Body of pancreas (tissue), 4 donors: ENCODE data around the gene KRABD2.

Experiments used
- ATAC-seq: fragments of 150-250 bp; one replicate; pipeline ENCODE4 v1.9.1; 2016
- DNase-seq, 4 donors: peaks; one replicate each; pipeline ENCODE4 v3.0.0-alpha.2; 2019
- H3K27ac ChIP-seq, 4 donors: fragments of 200-600 bp; sonication (generic); 1 replicate in 3 of 4; 2 replicates in 1 of 4; pipeline versions ENCODE4 v1.5.1 to v1.6.1; 2016 to 2019; ENCODE audit warnings: mild to moderate bottlenecking in 1 of 4, mixed read lengths in 1 of 4, moderate library complexity in 1 of 4
- H3K27me3 ChIP-seq, 2 donors: fragments of 200-600 bp; sonication (generic); one replicate each; pipeline ENCODE4 v1.6.0; 2016; ENCODE audit warnings: mild to moderate bottlenecking in 1 of 2
- H3K36me3 ChIP-seq, 2 donors: fragments of 200-600 bp; sonication (generic); replicated peaks in 1 of 2; 2 replicates each; pipeline ENCODE4 v1.5.1; 2016; ENCODE audit warnings: low read depth in 2 of 2; ENCODE audit not compliant: insufficient read depth in 1 of 2
- H3K4me1 ChIP-seq: fragments of 200-600 bp; sonication (generic); one replicate; pipeline ENCODE4 v1.6.0; 2016
- H3K4me3 ChIP-seq, 2 donors: fragments of 200-600 bp; sonication (generic); 1 replicate in 1 of 2; 2 replicates in 1 of 2; pipeline ENCODE4 v1.5.1; 2016 to 2019
- H3K9me3 ChIP-seq, 3 donors: fragments of 200-600 bp; sonication (generic); 1 replicate in 2 of 3; 2 replicates in 1 of 3; pipeline ENCODE4 v1.5.1; 2016
- CTCF ChIP-seq, 7 experiments: fragments of 450-650 bp in 4 of 7; fragments of 200-600 bp in 3 of 7; sonication (generic) in 3 of 7; IDR thresholded peaks; one replicate each; pipeline ENCODE4 v1.5.1; 2016 to 2019; ENCODE audit warnings: antibody characterized with exemption in 7 of 7
- POLR2A ChIP-seq, 3 donors: fragments of 450-650 bp; IDR thresholded peaks; one replicate each; pipeline ENCODE4 v1.6.1; 2016; ENCODE audit warnings: antibody characterized with exemption in 3 of 3, mild to moderate bottlenecking in 2 of 3
- WGBS, 2 donors: methylation state at CpG; one replicate each; pipeline ENCODE4 v1.1.5; 2017; 5-methylcytosine and 5-hydroxymethylcytosine counted together
- intact Hi-C: fragments of 100-400 bp; cut with DNase I; formaldehyde crosslinking; loops from one replicate; pipeline ENCODE4 v1.15.1; 2023

KRABD2 gene

GRCh38 chr17:8393470-8394231, 17.1 kb upstream of the KRABD2 start:
- DNase-seq (peak in 1 of 4 donors; percentile 18), ATAC-seq (no peak)
- H3K36me3 ChIP-seq: no peaks in the 10 kb centered on the region
- H3K4me1 ChIP-seq: no peaks in the 10 kb centered on the region
- TF ChIP-seq POLR2A (IDR thresholded peaks at IDR 0.05) (no peak), CTCF (IDR thresholded peaks at IDR 0.05) (no peak)
- no peaks in the 10 kb centered on the region for H3K9me3 ChIP-seq
- no peak overlapping the region for H3K4me3 ChIP-seq
- H3K27ac ChIP-seq: no peak overlapping the region
- intact Hi-C loops: no loop called here
- WGBS, 2 donors: 53 to 63% methylated on average over 8 of the region's 8 CpGs
- peaks cover 0 to 9% of the 10 kb centered on the region in 2 donors for H3K27me3 ChIP-seq

DNA sequence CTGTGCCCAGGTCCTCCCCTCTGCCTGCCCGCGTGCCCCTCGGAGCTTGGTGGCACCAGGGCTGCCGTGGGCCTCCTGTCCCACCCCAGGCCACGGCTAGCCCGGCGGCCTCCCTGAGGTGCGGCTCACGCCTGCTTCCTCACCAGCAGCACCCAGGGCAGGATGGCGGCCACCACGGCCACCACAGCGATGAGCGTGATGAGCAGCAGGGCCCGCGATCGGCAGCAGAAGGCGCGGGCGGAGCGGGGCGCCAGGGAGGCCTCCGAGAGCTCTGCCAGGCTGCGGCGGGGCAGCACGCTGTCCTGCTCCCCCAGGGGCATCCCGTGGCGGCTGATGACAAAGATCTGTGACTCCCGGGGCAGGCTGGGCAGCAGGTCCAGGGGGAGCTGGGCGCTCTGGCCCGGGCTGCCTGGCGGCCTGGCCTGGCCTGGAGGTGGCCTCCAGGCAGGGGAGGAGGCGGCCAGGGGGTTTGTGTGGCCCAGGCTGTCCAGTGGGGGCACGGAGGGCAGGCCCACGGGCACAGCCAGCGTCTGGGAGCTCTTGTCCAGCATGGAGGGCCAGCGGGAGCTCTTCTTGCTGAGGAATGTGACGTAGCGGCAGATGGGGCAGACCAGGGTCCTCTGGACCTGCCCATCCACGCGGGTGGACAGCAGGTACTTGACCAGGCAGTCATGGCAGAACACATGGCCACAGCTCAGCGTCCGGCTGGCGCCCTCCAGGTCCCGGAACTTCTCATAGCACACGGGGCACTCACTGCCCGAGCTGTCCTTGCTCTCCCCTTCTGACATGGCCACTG, 16.4 kb upstream of the KRABD2 start:
- no peak for ATAC-seq
- intact Hi-C loops: no loop called here
- peaks cover 0 to 9% of the 10 kb centered on the region in 2 donors for H3K27me3 ChIP-seq
- no peaks in the 10 kb centered on the region for H3K4me1 ChIP-seq
- H3K9me3 ChIP-seq: no peaks in the 10 kb centered on the region
- no peak for DNase-seq
- WGBS, 2 donors: 72 to 77% methylated on average over 6 to 30 of the region's 46 CpGs
- no peak for TF ChIP-seq POLR2A (IDR thresholded peaks at IDR 0.05)
- TF ChIP-seq CTCF (IDR thresholded peaks at IDR 0.05): no peak
- H3K36me3 ChIP-seq: no peaks in the 10 kb centered on the region
- H3K4me3 ChIP-seq: no peak overlapping the region
- no peak overlapping the region for H3K27ac ChIP-seq

DNA sequence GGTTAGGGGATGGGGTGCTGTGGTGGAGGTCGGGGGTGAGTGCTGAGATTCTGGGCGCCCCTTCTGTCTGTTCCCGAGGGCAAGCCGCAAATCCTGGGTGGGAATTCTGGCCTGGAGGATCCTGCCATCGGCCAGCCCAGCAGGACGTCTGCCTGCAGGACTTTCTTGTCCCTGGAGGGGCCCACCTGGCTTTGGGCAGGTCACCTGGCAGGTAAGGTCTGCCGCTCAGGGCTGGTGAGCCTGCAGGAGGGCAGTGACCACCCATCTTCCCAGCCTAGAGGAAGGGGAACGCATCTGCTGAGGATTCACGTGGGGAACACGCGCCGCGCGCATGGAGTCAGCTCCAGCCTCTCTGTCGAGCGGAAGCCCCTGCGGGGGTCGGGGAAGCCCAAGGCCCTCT, 15.8 kb upstream of the KRABD2 start:
- WGBS, 2 donors: 55 to 60% methylated on average over 6 to 16 of the region's 18 CpGs
- Histone ChIP-seq H3K27ac (no peak overlapping the region), H3K4me3 (no peak overlapping the region), H3K4me1 (no peaks in the 10 kb centered on the region), H3K27me3 (peaks cover 0 to 5% of the 10 kb centered on the region in 2 donors), H3K36me3 (no peaks in the 10 kb centered on the region), H3K9me3 (no peaks in the 10 kb centered on the region)
- intact Hi-C loops: no loop called here
- DNase-seq (no peak), ATAC-seq (no peak)
- no peak for TF ChIP-seq CTCF (IDR thresholded peaks at IDR 0.05)

GRCh38 chr17:8391711-8392110, 15.2 kb upstream of the KRABD2 start:
- ATAC-seq: no peak
- TF ChIP-seq POLR2A (IDR thresholded peaks at IDR 0.05) (no peak), CTCF (IDR thresholded peaks at IDR 0.05) (no peak)
- no peak overlapping the region for H3K27ac ChIP-seq
- H3K4me1 ChIP-seq: no peaks in the 10 kb centered on the region
- no peak for DNase-seq
- no peak overlapping the region for H3K4me3 ChIP-seq
- H3K27me3 ChIP-seq: no peaks in the 10 kb centered on the region
- no peaks in the 10 kb centered on the region for H3K36me3 ChIP-seq
- H3K9me3 ChIP-seq: no peaks in the 10 kb centered on the region
- intact Hi-C loops: no loop called here
- 30 to 36% methylated on average over 8 of the region's 9 CpGs for WGBS, 2 donors
